SJSA1 (cell line): ENCODE data around the gene KRT38. TPM values are rescaled to one million over a fixed set of nuclear protein-coding genes. Genes with fewer than 3 reads are reported as not detected.

Source experiments
- DNase-seq, 2 experiments: peaks; one replicate each; pipeline ENCODE4 v3.0.0-alpha.2; 2015 to 2020; ENCODE audit warnings: low spot score in 2 of 2, low read depth in 1 of 2
- H3K27ac ChIP-seq: fragments of 250-450 bp; sonication (Bioruptor Pico); 2 replicates; pipeline ENCODE4 v1.5.1; 2020; ENCODE audit warnings: mild to moderate bottlenecking, moderate library complexity
- H3K27me3 ChIP-seq: fragments of 250-450 bp; sonication (Bioruptor Pico); replicated peaks from 2 replicates; pipeline ENCODE4 v1.5.1; 2020; ENCODE audit warnings: mild to moderate bottlenecking, moderate library complexity
- H3K36me3 ChIP-seq: fragments of 250-450 bp; sonication (Bioruptor Pico); 2 replicates; pipeline ENCODE4 v1.5.1; 2020; ENCODE audit warnings: mild to moderate bottlenecking
- H3K4me1 ChIP-seq: fragments of 250-450 bp; sonication (Bioruptor Pico); replicated peaks from 2 replicates; pipeline ENCODE4 v1.6.1; 2021; ENCODE audit warnings: mild to moderate bottlenecking
- H3K4me3 ChIP-seq: fragments of 250-450 bp; sonication (Bioruptor Pico); 2 replicates; pipeline ENCODE4 v1.5.1; 2020; ENCODE audit warnings: mild to moderate bottlenecking
- H3K9me3 ChIP-seq: fragments of 250-450 bp; sonication (Bioruptor Pico); replicated peaks from 2 replicates; pipeline ENCODE4 v1.5.1; 2020; ENCODE audit warnings: mild to moderate bottlenecking
- total RNA-seq: library from RNA; depleted of rRNA; stranded (reverse); fragments of >200 nt; shearing (Covaris generic); gene quantifications from 2 replicates; pipeline ENCODE4 v1.2.3, GENCODE V29; 2014; rRNA removed

The KRT38 gene
- total RNA-seq, 1 experiment from 2014 or later, result not detected

DNA sequence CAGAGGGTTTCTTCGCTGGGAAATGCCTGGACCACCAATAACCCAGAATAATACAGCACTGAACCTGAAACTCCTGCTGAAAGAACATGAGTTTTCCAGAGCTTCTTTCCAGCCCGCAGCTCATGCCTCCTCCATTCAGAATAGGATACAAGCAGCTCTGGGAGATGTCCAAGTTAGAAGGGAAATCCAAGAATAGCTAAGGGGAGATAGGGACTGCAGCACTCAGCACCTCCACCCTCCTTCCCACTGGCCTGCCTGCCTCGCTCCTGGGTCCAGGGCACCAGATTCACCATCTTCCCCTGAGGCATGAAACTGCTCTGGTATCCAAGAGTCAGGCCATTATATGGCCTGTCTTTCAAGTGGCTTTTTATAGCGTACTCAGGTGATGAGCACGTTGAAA is 47.5 kb downstream of the KRT38 start:
- no peaks in the 10 kb centered on the region for H3K36me3 ChIP-seq
- H3K9me3 ChIP-seq, result no peaks in the 10 kb centered on the region
- no peak overlapping the region for H3K4me3 ChIP-seq
- peaks cover 5% of the 10 kb centered on the region; the same call in 1 of the 2 replicates for H3K4me1 ChIP-seq
- H3K27me3 ChIP-seq, result no peaks in the 10 kb centered on the region
- no peak for DNase-seq
- H3K27ac ChIP-seq, result no peak overlapping the region

DNA sequence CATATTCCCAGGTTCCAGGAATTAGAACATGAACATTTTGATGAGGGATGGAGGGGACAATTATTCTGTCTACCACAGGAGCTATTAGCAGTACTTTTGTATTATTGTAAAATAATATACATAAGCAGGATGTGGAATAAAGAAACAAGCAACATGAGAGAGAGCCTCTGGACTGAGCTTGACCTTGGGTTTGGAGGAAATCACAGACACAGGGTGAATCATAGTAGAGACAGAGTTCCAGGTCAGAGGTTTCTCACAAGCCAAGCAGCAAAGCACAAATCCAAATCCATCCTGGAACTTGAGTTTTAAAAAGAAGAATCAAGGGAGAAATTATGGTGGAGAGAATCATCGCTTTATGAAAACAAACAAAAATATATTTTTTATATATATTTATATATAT is 48.5 kb downstream of the KRT38 start:
- DNase-seq, result no peak
- Histone ChIP-seq H3K9me3 (no peaks in the 10 kb centered on the region), H3K4me1 (peaks cover 5% of the 10 kb centered on the region; the same call in 1 of the 2 replicates), H3K27me3 (no peaks in the 10 kb centered on the region), H3K36me3 (no peaks in the 10 kb centered on the region), H3K27ac (no peak overlapping the region), H3K4me3 (no peak overlapping the region)

DNA sequence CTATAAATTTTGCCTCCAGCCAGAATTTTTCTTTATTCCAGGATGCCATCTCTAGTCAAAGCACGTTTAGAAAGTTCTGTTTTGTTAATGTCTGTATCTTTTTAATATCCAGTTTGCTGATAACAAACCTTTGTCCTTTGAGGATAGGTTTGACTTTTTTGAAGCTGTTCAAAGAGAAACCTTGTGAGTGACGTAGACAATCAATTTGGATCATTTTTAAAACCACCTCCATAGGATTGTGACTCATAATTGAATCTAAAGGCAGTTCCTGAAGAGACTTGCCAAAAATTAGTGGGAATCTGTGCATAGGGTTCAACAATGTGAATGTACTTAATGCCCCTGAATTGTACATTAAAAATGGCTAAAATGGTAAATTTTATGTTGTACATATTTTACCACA is 49.2 kb downstream of the KRT38 start:
- no peaks in the 10 kb centered on the region for H3K27me3 ChIP-seq
- no peak overlapping the region for H3K27ac ChIP-seq
- no peak overlapping the region for H3K4me3 ChIP-seq
- no peaks in the 10 kb centered on the region for H3K9me3 ChIP-seq
- H3K36me3 ChIP-seq, result no peaks in the 10 kb centered on the region
- peaks cover 5% of the 10 kb centered on the region; the same call in 1 of the 2 replicates for H3K4me1 ChIP-seq
- no peak for DNase-seq

DNA sequence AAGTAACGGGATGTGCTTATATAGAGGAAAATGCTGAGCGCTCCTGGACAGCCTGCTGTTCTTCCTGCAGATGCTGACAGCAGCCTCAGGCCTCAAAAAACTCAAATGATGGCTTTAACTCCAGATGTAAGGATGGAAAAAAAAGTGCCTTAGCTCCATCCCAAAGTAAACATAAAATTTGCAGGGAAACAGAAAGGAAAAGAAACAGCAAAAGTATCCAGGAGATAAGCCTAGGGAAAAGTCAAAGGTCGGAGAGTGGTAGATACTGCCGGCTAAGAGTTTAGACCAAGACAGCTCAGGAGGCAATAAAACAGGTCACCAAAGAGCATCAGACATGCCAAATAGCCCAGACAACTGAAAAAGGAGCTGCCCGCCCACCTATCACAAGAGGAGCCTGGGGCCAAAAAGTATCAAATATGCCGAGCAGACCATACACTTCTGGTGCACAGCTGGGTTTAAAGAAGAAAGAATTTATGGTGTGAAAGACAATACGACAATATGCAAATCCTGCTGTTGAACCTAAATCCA is 50.3 kb downstream of the KRT38 start:
- Histone ChIP-seq H3K4me1 (peaks cover 5% of the 10 kb centered on the region; the same call in 1 of the 2 replicates), H3K9me3 (0 out of 2 replicates have a peak, but pooled peaks cover 2% of the 10 kb centered on the region), H3K4me3 (no peak overlapping the region), H3K36me3 (no peaks in the 10 kb centered on the region), H3K27ac (no peak overlapping the region), H3K27me3 (no peaks in the 10 kb centered on the region)
- DNase-seq, result no peak

DNA sequence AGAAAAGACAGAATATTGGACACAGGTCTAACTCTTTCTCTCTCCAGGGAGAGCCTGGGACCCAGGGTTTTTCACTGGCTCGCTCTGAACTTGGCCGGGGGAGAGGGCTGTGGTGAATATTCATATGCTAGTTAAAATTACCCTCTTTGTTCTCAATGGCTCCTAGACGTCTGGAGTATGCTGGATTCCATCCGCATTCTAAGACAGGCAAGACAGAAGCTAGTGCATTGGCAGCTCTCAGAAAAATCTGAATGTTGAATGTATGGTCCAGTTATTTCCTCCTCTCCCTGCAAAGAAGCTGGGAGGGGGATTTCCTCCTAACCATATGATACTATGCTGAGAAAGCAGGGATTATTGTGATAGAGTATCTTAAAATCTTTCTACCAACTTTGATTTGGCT is 53.1 kb downstream of the KRT38 start:
- no peak overlapping the region for H3K27ac ChIP-seq
- H3K4me1 ChIP-seq, result peaks cover under 1% of the 10 kb centered on the region; the same call in 1 of the 2 replicates
- no peaks in the 10 kb centered on the region for H3K36me3 ChIP-seq
- H3K4me3 ChIP-seq, result no peak overlapping the region
- 0 out of 2 replicates have a peak, but pooled peaks cover 2% of the 10 kb centered on the region for H3K9me3 ChIP-seq
- H3K27me3 ChIP-seq, result no peaks in the 10 kb centered on the region
- no peak for DNase-seq

DNA sequence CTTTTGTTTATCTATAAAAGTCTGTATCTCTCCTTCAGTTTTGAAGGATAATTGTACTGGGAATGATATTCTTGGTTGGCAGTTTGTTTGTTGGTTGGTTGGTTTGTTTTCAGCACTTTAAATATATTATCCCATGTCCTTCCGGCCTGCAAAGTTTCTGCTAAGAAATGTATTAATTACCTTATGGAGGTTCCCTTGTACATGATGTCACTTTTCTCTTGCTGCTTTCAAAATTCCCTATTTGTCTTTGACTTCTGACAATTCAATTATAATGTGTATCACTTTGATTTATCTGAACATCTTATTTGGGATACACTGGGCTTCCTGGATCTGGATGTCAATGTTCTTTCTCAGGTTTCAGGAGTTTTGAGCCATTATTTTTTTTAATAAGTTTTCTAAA is 54.6 kb downstream of the KRT38 start:
- no peak overlapping the region for H3K4me3 ChIP-seq

More for the DNA sequence above, 54.6 kb downstream of the KRT38 start:
- peaks cover 15% of the 10 kb centered on the region for H3K4me1 ChIP-seq
- no peak for DNase-seq
- H3K27ac ChIP-seq, result no peak overlapping the region
- no peaks in the 10 kb centered on the region for H3K27me3 ChIP-seq
- H3K36me3 ChIP-seq, result no peaks in the 10 kb centered on the region
- 0 out of 2 replicates have a peak, but pooled peaks cover 2% of the 10 kb centered on the region for H3K9me3 ChIP-seq

Other genes starting within 250 kb of the KRT38 start
- gene KRTAP9-2, start 214.3 kb downstream of the KRT38 start, total RNA-seq, result not detected in 2 replicates
- not detected in 2 replicates for gene KRTAP9-3, start 208.5 kb downstream of the KRT38 start, total RNA-seq
- not detected in 2 replicates for gene KRTAP9-8, start 203.0 kb downstream of the KRT38 start, total RNA-seq
- not detected in 2 replicates for gene KRTAP9-4, start 191.3 kb downstream of the KRT38 start, total RNA-seq
- not detected in 2 replicates for gene KRTAP9-9, start 185.6 kb downstream of the KRT38 start, total RNA-seq
- gene KRTAP9-6, start 175.6 kb downstream of the KRT38 start, total RNA-seq, result not detected in 2 replicates
- gene KRTAP9-7, start 165.3 kb downstream of the KRT38 start, total RNA-seq, result not detected in 2 replicates
- not detected in 2 replicates for gene KRTAP29-1, start 138.1 kb downstream of the KRT38 start, total RNA-seq
- not detected in 2 replicates for gene KRTAP16-1, start 131.7 kb downstream of the KRT38 start, total RNA-seq
- gene KRTAP17-1, start 125.3 kb downstream of the KRT38 start, total RNA-seq, result not detected in 2 replicates
- gene KRT33A, start 90.2 kb downstream of the KRT38 start, total RNA-seq, result not detected in 2 replicates
- 0.21 and 0.72 TPM in 2 replicates for gene KRT33B, start 71.2 kb downstream of the KRT38 start, total RNA-seq
- 0.84 and 1.6 TPM in 2 replicates for gene KRT34, start 58.7 kb downstream of the KRT38 start, total RNA-seq
- not detected in 2 replicates for gene KRT31, start 43.4 kb downstream of the KRT38 start, total RNA-seq
- not detected in 2 replicates for gene KRT37, start 16.4 kb downstream of the KRT38 start, total RNA-seq
- gene KRT32, start 26.4 kb upstream of the KRT38 start, total RNA-seq, result not detected in 2 replicates
- gene KRT35, start 40.2 kb upstream of the KRT38 start, total RNA-seq, result not detected in 2 replicates
- gene KRT36, start 48.9 kb upstream of the KRT38 start, total RNA-seq, result not detected in 2 replicates
- gene KRT13, start 64.6 kb upstream of the KRT38 start, total RNA-seq, result not detected in 2 replicates
- gene KRT15, start 77.9 kb upstream of the KRT38 start, total RNA-seq, result 1.6 and 3.9 TPM in 2 replicates
- not detected in 2 replicates for gene KRT19, start 87.3 kb upstream of the KRT38 start, total RNA-seq
- gene KRT9, start 131.1 kb upstream of the KRT38 start, total RNA-seq, result not detected in 2 replicates
- 0.92 TPM in 1 of 2 replicates, not detected in the other for gene KRT14, start 145.9 kb upstream of the KRT38 start, total RNA-seq
- 0.37 TPM in 1 of 2 replicates, not detected in the other for gene KRT16, start 171.8 kb upstream of the KRT38 start, total RNA-seq
- 3,176 and 3,345 TPM in 2 replicates for gene KRT17, start 183.6 kb upstream of the KRT38 start, total RNA-seq
- gene EIF1, start 247.9 kb upstream of the KRT38 start, total RNA-seq, result 80.1 and 91.0 TPM in 2 replicates